Stimulated activated CD4-positive, alpha-beta T cell treated with anti-CD3 and anti-CD28 coated beads, TNF-alpha, amount 100 ng/mL, for 24 hours (primary cell): ENCODE measurements around the gene DTWD2.
"Not testable (repeated sequence)": the region's sequence is repeated elsewhere in the genome, so short reads cannot be mapped to it uniquely, and the experiment has no call there.

ENCODE experiments used
- DNase-seq, 3 experiments: peaks; one replicate each; pipeline ENCODE4 v3.0.0-alpha.2; 2020; ENCODE audit warnings: low read depth in 3 of 3

Gene DTWD2

GRCh38 chr5:118873417-118873816 is 114.9 kb downstream of the DTWD2 start:
- DNase-seq, result no peak

GRCh38 chr5:118863345-118863744 is 125.0 kb downstream of the DTWD2 start:
- no peak for DNase-seq

DNA sequence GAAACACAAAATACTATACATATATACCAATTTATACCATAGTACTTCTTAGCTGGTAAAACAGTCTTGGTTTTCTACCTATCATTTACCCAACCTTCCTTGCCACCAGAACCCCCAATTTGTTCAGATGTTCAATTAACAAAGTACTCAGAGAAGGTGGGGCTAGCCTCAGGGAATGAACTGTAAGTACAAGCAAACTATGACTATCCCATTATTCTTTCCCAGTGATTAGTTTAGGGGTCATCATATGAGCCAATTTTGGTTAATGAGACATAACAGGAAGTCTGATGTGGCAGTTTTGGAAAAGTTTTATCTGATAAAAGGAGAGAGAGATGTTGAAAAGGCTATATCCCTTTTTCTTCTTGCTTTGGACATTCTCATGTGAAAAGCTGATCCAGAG is 125.8 kb downstream of the DTWD2 start:
- DNase-seq, result no peak

- no peak for DNase-seq
Observed at GRCh38 chr5:118857700-118858099, 130.6 kb downstream of the DTWD2 start.

DNA sequence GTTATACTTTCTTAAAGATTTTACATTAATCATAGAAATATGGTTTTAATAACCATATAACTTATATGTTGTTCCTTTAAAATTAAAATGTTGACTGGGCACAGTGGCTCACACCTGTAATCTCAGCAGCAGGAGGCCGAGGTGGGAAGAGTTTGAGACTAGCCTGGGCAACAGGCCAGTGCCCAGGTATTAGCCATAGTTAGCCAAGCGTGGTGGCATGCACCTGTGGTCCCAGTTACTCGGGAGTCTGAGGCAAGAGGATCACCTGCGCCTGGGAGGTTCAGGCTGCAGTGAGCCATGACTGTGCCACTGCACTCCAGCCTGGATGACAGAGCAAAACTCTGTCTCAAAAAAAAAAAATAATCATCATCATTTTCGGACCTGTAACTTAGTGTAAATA is 133.5 kb downstream of the DTWD2 start:
- no peak for DNase-seq

DNA sequence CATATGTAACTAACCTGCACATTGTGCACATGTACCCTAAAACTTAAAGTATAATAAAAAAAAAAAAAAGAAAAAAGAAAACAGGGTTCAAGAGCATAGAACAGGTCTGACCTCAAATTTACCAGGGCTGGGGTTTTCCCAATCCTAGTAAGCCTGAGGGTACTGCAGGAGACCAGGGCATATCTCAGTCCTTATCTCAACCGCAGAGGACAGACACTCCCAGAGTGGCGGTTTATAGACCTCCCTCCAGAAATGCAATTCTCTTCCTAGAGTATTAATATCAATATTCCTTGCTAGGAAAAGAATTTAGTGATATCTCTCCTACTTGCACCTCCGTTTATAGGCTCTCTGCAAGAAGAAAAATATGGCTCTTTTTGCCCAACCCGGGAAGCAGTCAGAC is 136.6 kb downstream of the DTWD2 start:
- DNase-seq, result not testable (repeated sequence)

- DNase-seq, result not testable (repeated sequence)
Observed at GRCh38 chr5:118849507-118849906, 138.8 kb downstream of the DTWD2 start.

GRCh38 chr5:118844351-118844750 is 144.0 kb downstream of the DTWD2 start:
- no peak for DNase-seq

GRCh38 chr5:118834710-118835109 is 153.6 kb downstream of the DTWD2 start:
- DNase-seq, result no peak

GRCh38 chr5:118832974-118833373 is 155.4 kb downstream of the DTWD2 start:
- no peak for DNase-seq

- DNase-seq, result no peak
Observed at GRCh38 chr5:118825226-118825625, 163.1 kb downstream of the DTWD2 start.

DNA sequence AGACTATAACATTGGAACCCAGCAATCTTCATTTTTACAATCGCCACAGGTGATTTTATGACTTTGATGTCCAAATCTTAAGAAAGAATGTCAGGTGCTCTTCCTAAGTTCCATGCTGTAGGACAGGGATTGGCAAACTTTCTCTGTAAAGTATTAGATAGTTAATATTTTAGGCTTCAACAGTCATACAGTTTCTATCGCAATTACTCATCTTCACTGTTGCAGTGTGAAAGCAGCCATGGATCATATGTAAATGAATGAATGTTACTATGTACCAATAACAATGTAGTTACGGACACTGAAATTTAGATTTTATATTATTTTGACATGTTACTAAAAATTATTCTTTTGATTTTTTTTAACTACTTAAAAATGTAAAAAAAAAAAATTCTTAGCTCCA is 169.7 kb downstream of the DTWD2 start:
- DNase-seq, result no peak

DNA sequence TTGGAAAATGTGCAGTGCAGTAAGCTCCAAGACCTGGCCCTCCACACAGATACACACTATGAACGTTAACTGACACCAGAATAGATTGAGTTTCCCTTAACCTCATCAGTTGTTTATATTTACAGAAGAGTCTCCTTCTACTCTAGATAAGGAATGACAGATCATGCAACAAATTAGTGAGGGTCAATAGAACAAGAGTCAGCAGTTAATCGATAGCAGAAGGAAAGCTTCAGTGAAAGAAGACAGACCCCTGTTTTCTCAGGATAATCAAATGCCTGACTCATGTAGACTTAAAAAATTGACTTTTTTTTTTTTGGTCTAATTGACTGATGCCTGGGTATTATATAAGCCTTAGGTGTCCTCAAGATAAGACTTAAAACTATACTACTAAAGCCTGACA is 179.9 kb downstream of the DTWD2 start:
- DNase-seq, result no peak

GRCh38 chr5:118806571-118806970 is 181.8 kb downstream of the DTWD2 start:
- DNase-seq, result no peak

- DNase-seq, result no peak
Observed at GRCh38 chr5:118802335-118802734, 186.0 kb downstream of the DTWD2 start.

DNA sequence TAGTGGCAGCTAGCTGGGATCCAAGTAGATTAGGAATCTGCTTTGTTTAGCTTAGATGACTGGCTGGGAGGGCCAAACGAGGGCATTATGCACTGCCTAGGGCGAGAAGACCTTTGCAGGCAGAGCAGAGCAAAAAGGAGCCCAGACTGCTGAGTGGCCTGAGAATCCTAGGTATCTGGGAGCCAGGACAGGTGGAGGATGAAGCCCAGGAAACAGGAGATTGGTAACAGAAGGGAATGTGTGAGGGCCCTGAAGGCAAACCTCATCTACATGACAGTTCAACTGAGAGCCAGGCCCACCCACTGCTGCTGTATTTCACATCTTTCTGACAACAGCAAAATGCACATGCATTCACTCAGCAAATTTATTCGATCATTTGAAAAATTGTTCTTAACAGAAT is 192.3 kb downstream of the DTWD2 start:
- DNase-seq, result no peak

DNA sequence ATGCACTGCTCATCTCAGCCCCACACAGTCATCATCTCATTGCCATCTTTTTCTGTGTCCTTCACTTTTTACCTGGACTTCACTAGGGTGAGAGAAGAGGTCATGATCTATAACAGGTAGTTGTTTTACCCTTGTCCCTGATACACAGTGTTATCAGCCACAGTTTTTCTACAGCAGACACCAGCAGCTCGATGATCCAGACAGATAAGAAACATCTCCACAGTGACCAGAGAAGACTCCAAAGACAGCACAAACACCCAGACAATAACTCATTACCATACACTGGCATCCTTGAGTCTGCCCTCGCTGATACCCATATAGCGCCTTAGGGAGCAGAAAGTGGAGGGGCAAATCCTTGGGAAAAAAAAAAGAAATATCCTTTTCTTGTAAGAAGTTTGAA is 194.1 kb downstream of the DTWD2 start:
- no peak for DNase-seq

- DNase-seq, result no peak
Observed at GRCh38 chr5:118793652-118794051, 194.7 kb downstream of the DTWD2 start.

DNA sequence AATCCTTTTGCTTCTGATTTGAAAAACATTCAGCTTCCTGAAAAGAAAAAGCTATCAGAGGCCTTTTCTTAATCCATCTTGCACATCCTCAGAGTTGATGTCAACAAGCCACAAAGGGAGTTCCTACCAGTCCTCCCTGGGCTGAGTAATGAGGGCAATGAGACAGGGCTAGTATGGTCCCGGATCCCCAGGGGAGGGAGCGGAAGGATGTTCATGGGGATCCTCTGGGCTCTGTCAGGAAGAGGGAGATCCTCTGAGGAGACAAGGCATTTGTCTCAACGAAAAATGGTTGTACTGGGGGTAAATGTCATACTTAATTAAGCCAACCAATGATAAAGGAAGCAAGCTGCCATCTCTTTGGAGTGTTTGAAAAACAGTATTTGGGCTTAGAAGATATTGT is 195.3 kb downstream of the DTWD2 start:
- DNase-seq, result no peak

- peak in 1 of 3 experiments; percentile 3 for DNase-seq
Observed at GRCh38 chr5:118791926-118792734, 196.2 kb downstream of the DTWD2 start.

- DNase-seq, result no peak
Observed at GRCh38 chr5:118789366-118789765, 199.0 kb downstream of the DTWD2 start.

- no peak for DNase-seq
Observed at GRCh38 chr5:118788351-118788750, 200.0 kb downstream of the DTWD2 start.
